ENCODE measurements around the gene ATRAID. TPM values are rescaled to one million over a fixed set of nuclear protein-coding genes. Genes with fewer than 3 reads are reported as not detected.

The ATRAID gene
- total and polyA plus RNA-seq, 2 of the 8 experiments (the other 6 are each of a cell fraction or from before 2014, with no cell fraction given) = 109 to 280 TPM

DNA sequence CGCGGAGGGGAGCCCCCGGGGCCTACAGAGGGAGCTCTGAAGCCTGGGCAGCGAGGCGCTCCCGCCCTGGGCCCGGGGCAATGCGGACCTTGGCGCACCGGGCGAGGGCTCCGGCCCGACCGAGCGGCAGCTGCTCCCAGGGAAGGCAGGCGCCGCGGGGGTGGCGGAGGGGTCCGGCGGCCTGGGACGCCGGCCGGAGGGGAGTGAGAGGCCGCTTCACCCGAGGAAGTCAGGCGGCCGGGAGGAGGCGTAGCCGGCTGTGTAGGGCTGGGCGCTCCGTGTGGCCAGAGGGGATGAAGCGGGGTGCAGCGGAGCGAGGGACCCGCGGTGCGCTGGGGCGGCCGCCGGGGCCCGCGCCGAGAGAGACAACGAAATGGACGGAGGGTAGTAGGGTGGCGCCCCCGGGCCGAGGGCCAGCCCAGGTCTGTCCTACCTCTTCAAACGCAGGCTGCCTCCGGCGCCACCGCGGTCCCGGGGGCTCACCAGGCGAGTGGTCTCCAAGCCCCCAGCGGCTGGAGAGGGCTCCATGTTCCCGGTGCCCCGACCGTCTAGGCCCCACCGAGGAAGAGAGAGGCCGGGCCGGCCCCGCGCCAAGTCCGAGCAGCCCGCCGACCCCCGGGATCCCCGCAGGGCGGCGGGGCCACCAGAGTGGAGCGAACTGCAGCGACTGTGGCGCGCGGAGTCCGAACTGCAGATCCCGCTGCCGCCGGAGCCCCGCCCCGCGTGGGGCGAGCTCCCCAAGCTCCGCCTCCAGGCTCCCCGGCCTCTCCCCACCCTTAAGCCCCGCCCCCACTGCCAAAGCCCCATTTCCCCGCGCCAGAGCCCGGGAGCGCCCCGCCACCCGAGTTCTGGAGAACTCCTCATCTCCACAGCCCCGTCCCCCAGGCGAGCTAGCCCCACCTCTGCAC lies 50.8 kb downstream of the ATRAID start, which contains the start of gene SLC30A3 (continued):
- TF ChIP-seq ATF3 (IDR thresholded peaks at IDR 0.05; ENCODE audit: insufficient read depth, low read depth, low read length) = no peak
- TF ChIP-seq SP1 (IDR thresholded peaks at IDR 0.05; ENCODE audit: low read depth, low read length) = no peak
- no peak for TF ChIP-seq MAFK (IDR thresholded peaks at IDR 0.05; ENCODE audit: low read depth, low read length)
- no peak for TF ChIP-seq EP300 (IDR thresholded peaks at IDR 0.05; ENCODE audit: borderline replicate concordance in 1 of 2, low read depth in 2 of 2, low read length in 2 of 2)
- no peak for TF ChIP-seq KDM1A (IDR thresholded peaks at IDR 0.05; ENCODE audit: borderline replicate concordance, low read length)
- TF ChIP-seq CEBPB (IDR thresholded peaks at IDR 0.05; ENCODE audit: low read depth, low read length) = no peak
- TF ChIP-seq SIX5 (IDR thresholded peaks at IDR 0.05; ENCODE audit: low read depth, low read length) = no peak
- TF ChIP-seq CTBP2 (IDR thresholded peaks at IDR 0.05; ENCODE audit: borderline replicate concordance, insufficient read depth, insufficient read length, low read length) = no peak
- no peak for TF ChIP-seq EGR1 (IDR thresholded peaks at IDR 0.05; ENCODE audit: borderline replicate concordance, low read depth, low read length)
- no peak for TF ChIP-seq JUND (IDR thresholded peaks at IDR 0.05; ENCODE audit: low read length)
- no peak for TF ChIP-seq RXRA (IDR thresholded peaks at IDR 0.05; ENCODE audit: insufficient read depth, low read depth, low read length)
- TF ChIP-seq PHF8 (conservative IDR thresholded peaks at IDR 0.05; ENCODE audit: low read depth, low read length) = peak; percentile 30
- TF ChIP-seq RNF2 (IDR thresholded peaks at IDR 0.05; ENCODE audit: borderline replicate concordance, low read depth, low read length, missing control alignments, poor library complexity, severe bottlenecking) = peak; percentile 14
- TF ChIP-seq FOSL1 (IDR thresholded peaks at IDR 0.05; ENCODE audit: insufficient read depth, low read depth, low read length) = no peak
- TF ChIP-seq ASH2L (IDR thresholded peaks at IDR 0.05; ENCODE audit: low read length) = peak; percentile 64
- no peak for TF ChIP-seq BCL11A (IDR thresholded peaks at IDR 0.05; ENCODE audit: low read depth in 2 of 2, low read length in 2 of 2)
- TF ChIP-seq CHD2 (IDR thresholded peaks at IDR 0.05; ENCODE audit: low read length) = no peak
- no peak for TF ChIP-seq TEAD4 (IDR thresholded peaks at IDR 0.05; ENCODE audit: low read depth, low read length)
- TF ChIP-seq KDM4A (IDR thresholded peaks at IDR 0.05; ENCODE audit: low read depth, low read length, severe bottlenecking) = peak; percentile 99
- no peak for TF ChIP-seq TAF7 (optimal IDR thresholded peaks at IDR 0.05; ENCODE audit: borderline replicate concordance, low read depth, low read length)
- no peak for TF ChIP-seq CBX8 (IDR thresholded peaks at IDR 0.05; ENCODE audit: borderline replicate concordance, low read depth, low read length)
- no peak for TF ChIP-seq RBBP5 (IDR thresholded peaks at IDR 0.05; ENCODE audit: borderline replicate concordance, low read depth, low read length)

Measured in H1 (cell line).